GM12892 (cell line): ENCODE measurements around the gene SLC45A3.

ENCODE experiments used
- POLR2A ChIP-seq: IDR thresholded peaks from 2 replicates; pipeline ENCODE4 v1.6.1; 2011; ENCODE audit warnings: low read depth, low read length, control low read depth
- TAF1 ChIP-seq: IDR thresholded peaks from 2 replicates; pipeline ENCODE4 v1.6.1; 2011; ENCODE audit warnings: low read depth, mild to moderate bottlenecking, control low read depth, low read length, borderline replicate concordance

DNA sequence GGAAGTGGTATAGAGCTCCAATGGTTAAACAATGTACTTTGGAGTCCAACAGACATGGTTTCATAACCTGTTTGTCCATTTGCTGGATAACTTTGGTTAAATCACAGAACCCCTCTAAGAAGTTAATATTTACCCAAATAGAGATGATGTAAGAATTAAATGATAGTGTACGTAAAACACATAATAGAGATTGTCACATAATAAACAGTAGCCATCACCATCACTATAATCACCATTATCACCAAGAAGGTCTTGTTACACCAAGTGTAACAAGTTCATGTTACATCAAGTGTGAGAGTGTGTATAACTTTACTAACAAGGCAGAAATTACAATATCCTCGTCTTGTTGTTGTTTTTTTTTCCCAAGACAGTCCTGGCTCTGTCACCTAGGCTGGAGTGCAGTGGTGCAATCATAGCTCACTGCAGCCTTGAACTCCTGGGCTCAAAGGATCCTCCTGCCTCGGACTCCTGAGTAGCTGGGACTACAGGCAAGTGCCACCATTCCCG lies 46.4 kb upstream of the SLC45A3 start:
- TF ChIP-seq POLR2A (no peak), TAF1 (no peak)
